PC-9 (cell line): ENCODE results near the gene ZNF714. TPM values are rescaled to one million over a fixed set of nuclear protein-coding genes. Genes with fewer than 3 reads are reported as not detected.

Experiments
- BruUV-seq: library from RNA; stranded (reverse); fragments of 400-500 nt; replicated peaks from 2 replicates; lab custom pipeline; 2021; lab: Mats Ljungman, UMichigan
- CTCF ChIA-PET: fragments of 300-600 bp; sonication (Branson Sonifier 250); formaldehyde crosslinking; loops from one replicate; lab custom pipeline; 2022; ENCODE audit warnings: antibody characterized with exemption; lab: Charles Lee
- POLR2A ChIA-PET: fragments of 300-600 bp; sonication (Branson Sonifier 250); formaldehyde crosslinking; loops from one replicate; lab custom pipeline; 2022; ENCODE audit warnings: antibody characterized with exemption; ENCODE audit not compliant: unreplicated experiment; lab: Charles Lee
- DNase-seq, 2 experiments: peaks; one replicate each; pipeline versions ENCODE4 v3.0.0 to v3.0.0-alpha.2; 2015 to 2022; ENCODE audit warnings: mixed read lengths in 1 of 2
- H2AFZ ChIP-seq: fragments of 200-600 bp; sonication (generic); 2 replicates; pipeline ENCODE4 v1.8.1; 2017; ENCODE audit warnings: antibody characterized with exemption
- H3F3A ChIP-seq: fragments of 200-600 bp; sonication (generic); 2 replicates; pipeline ENCODE4 v1.8.1; 2017; ENCODE audit warnings: antibody characterized with exemption, mild to moderate bottlenecking, low read depth; ENCODE audit not compliant: insufficient read depth
- H3K27ac ChIP-seq: fragments of 200-600 bp; sonication (generic); 2 replicates; pipeline ENCODE4 v1.6.1; 2016; ENCODE audit warnings: mixed run types
- H3K27me3 ChIP-seq: fragments of 200-600 bp; sonication (generic); 2 replicates; pipeline ENCODE4 v1.6.1; 2016; ENCODE audit warnings: low read depth, mixed run types; ENCODE audit not compliant: insufficient read depth
- H3K36me3 ChIP-seq: fragments of 200-600 bp; sonication (generic); 2 replicates; pipeline ENCODE4 v1.6.1; 2016; ENCODE audit warnings: low read depth, mixed run types
- H3K4me1 ChIP-seq: fragments of 200-600 bp; sonication (generic); replicated peaks from 2 replicates; pipeline ENCODE4 v1.6.1; 2016; ENCODE audit warnings: mixed run types; ENCODE audit not compliant: insufficient read depth
- H3K4me2 ChIP-seq: fragments of 200-600 bp; sonication (generic); 2 replicates; pipeline ENCODE4 v1.6.1; 2017; ENCODE audit warnings: mixed run types
- H3K4me3 ChIP-seq: fragments of 200-600 bp; sonication (generic); 2 replicates; pipeline ENCODE4 v1.6.1; 2016; ENCODE audit warnings: mixed run types
- H3K79me2 ChIP-seq: fragments of 200-600 bp; sonication (generic); 2 replicates; pipeline ENCODE4 v1.6.1; 2017; ENCODE audit warnings: low read depth, mixed run types
- H3K9me2 ChIP-seq: fragments of 200-600 bp; sonication (generic); 2 replicates; pipeline ENCODE4 v1.8.1; 2017; ENCODE audit warnings: mild to moderate bottlenecking; ENCODE audit not compliant: insufficient read depth
- H3K9me3 ChIP-seq: fragments of 200-600 bp; sonication (generic); 2 replicates; pipeline ENCODE4 v1.8.1; 2016; ENCODE audit warnings: low read depth; ENCODE audit not compliant: insufficient read depth
- H4K20me1 ChIP-seq: fragments of 200-600 bp; sonication (generic); 2 replicates; pipeline ENCODE4 v1.8.1; 2017; ENCODE audit not compliant: insufficient read depth
- EZH2 ChIP-seq: fragments of 200-600 bp; sonication (generic); IDR thresholded peaks from 2 replicates; pipeline ENCODE4 v1.8.0; 2017; ENCODE audit warnings: antibody characterized with exemption, low read depth
- intact Hi-C: fragments of 100-400 bp; cut with micrococcal nuclease; formaldehyde crosslinking; loops from one replicate; pipeline ENCODE4 v1.10.0; 2022; ENCODE audit not compliant: unreplicated experiment
- total RNA-seq: library from RNA; stranded (reverse); gene quantifications from 2 replicates; pipeline ENCODE4 v1.2.3, GENCODE V29; 2021
- TF ChIP-seq, protein P1 (sequence below): fragments of 200-600 bp; sonication (generic); conservative IDR thresholded peaks from 2 replicates; pipeline ENCODE4 v1.6.1; 2017; ENCODE audit warnings: mixed run types, antibody characterized with exemption, mild to moderate bottlenecking, moderate library complexity

The ZNF714 gene
- total RNA-seq, 1 experiment from 2014 or later: 8.0 TPM

DNA sequence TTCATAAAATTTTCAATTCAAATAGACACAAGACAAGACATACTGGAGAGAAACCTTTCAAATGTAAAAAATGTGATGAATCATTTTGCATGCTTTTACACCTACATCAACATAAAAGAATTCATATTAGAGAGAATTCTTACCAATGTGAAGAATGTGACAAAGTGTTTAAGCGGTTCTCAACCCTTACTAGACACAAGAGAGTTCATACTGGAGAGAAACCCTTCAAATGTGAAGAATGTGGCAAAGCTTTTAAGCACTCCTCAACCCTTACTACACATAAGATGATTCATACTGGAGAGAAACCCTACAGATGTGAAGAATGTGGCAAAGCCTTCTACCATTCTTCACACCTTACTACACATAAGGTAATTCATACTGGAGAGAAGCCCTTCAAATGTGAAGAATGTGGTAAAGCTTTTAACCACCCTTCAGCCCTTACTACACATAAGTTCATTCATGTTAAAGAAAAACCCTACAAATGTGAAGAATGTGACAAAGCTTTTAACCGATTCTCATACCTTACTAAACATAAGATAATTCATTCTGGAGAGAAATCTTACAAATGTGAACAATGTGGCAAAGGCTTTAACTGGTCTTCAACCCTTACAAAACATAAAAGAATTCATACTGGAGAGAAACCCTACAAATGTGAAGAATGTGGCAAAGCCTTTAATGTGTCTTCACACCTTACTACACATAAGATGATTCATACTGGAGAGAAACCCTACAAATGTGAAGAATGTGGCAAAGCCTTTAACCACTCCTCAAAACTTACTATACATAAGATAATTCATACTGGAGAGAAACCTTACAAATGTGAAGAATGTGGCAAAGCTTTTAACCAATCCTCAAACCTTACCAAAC is 35.3 kb downstream of the ZNF714 start:
- BruUV-seq: no TSS peak
- H3K9me2 ChIP-seq: no peaks in the 10 kb centered on the region
- no peak for DNase-seq

DNA sequence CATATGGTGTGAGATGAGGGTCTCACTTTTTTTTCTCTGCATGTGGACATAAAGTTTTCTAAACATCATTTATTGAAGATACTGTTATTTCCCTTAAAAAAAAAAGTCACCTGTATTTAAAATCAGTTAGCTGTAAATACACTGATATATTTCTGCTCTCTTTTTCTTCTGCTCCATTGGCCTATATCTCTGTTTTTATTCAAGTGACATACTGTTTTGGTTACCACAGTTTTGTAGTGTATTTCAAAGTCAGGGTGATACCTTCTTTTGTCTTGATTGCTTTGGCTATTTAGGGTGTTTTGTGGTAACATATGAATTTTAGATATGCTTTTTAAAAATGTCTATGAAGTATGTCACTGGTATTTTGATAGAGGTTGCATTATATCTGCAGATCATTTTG is 44.1 kb downstream of the ZNF714 start:
- intact Hi-C loops: no loop called here
- H3K27me3 ChIP-seq: no peaks in the 10 kb centered on the region
- peaks cover 8% of the 10 kb centered on the region; the same call in 1 of the 2 replicates for H3K4me1 ChIP-seq
- H3K9me2 ChIP-seq: no peaks in the 10 kb centered on the region
- H3K36me3 ChIP-seq: no peaks in the 10 kb centered on the region
- H3K79me2 ChIP-seq: no peaks in the 10 kb centered on the region
- no TSS peak for BruUV-seq
- H3F3A ChIP-seq: no peaks in the 10 kb centered on the region
- CTCF ChIA-PET: no interaction called here
- peaks cover 5% of the 10 kb centered on the region; the same call in 1 of the 2 replicates for H3K9me3 ChIP-seq
- no peak for DNase-seq
- POLR2A ChIA-PET: no interaction called here
- no peak overlapping the region for H3K4me3 ChIP-seq
- H3K4me2 ChIP-seq: no peak overlapping the region
- no peak overlapping the region for H3K27ac ChIP-seq
- TF ChIP-seq, protein P1, sequence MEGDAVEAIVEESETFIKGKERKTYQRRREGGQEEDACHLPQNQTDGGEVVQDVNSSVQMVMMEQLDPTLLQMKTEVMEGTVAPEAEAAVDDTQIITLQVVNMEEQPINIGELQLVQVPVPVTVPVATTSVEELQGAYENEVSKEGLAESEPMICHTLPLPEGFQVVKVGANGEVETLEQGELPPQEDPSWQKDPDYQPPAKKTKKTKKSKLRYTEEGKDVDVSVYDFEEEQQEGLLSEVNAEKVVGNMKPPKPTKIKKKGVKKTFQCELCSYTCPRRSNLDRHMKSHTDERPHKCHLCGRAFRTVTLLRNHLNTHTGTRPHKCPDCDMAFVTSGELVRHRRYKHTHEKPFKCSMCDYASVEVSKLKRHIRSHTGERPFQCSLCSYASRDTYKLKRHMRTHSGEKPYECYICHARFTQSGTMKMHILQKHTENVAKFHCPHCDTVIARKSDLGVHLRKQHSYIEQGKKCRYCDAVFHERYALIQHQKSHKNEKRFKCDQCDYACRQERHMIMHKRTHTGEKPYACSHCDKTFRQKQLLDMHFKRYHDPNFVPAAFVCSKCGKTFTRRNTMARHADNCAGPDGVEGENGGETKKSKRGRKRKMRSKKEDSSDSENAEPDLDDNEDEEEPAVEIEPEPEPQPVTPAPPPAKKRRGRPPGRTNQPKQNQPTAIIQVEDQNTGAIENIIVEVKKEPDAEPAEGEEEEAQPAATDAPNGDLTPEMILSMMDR: no peak
- TF ChIP-seq EZH2: no peak
- H4K20me1 ChIP-seq: no peaks in the 10 kb centered on the region
- H2AFZ ChIP-seq: no peak overlapping the region

More for the DNA sequence above, 35.3 kb downstream of the ZNF714 start:
- Histone ChIP-seq H3K9me3 (peaks cover 16% of the 10 kb centered on the region; the same call in 1 of the 2 replicates), H4K20me1 (no peaks in the 10 kb centered on the region), H3K79me2 (no peaks in the 10 kb centered on the region), H2AFZ (no peak overlapping the region), H3K4me3 (no peak overlapping the region), H3K27me3 (no peaks in the 10 kb centered on the region), H3K4me2 (no peak overlapping the region), H3K27ac (no peak overlapping the region), H3K36me3 (peaks cover 10% of the 10 kb centered on the region), H3F3A (no peaks in the 10 kb centered on the region), H3K4me1 (no peaks in the 10 kb centered on the region)
- CTCF ChIA-PET: no interaction called here
- POLR2A ChIA-PET: no interaction called here
- intact Hi-C loops: no loop called here
- no peak for TF ChIP-seq EZH2
- TF ChIP-seq, protein P1: no peak

DNA sequence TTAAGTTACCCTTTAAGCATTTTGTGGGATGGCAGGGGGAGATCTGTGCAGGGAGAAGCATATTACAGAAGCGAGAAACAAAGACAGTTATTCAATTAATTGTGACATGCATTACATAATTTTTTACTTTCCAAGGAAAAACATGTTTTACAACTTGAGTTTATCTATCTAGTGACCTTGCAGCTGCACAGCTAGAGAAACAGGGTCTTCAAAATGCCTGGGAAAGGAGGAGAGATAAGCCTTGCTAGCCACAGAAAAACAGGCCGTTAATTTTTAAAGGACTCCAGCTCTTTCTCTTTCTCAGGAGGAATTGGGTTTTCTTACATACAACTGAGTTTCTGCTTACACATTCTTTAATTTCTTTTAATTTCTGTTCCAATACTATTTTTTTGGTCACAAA is 45.0 kb downstream of the ZNF714 start:
- BruUV-seq: no TSS peak
- H3K9me3 ChIP-seq: peaks cover 5% of the 10 kb centered on the region; the same call in 1 of the 2 replicates
- H2AFZ ChIP-seq: no peak overlapping the region
- no peaks in the 10 kb centered on the region for H3K79me2 ChIP-seq
- no peak overlapping the region for H3K4me2 ChIP-seq
- POLR2A ChIA-PET: no interaction called here
- H3F3A ChIP-seq: no peaks in the 10 kb centered on the region
- no peak overlapping the region for H3K27ac ChIP-seq
- no peaks in the 10 kb centered on the region for H4K20me1 ChIP-seq
- intact Hi-C loops: no loop called here
- TF ChIP-seq EZH2: no peak
- TF ChIP-seq, protein P1: no peak
- H3K4me3 ChIP-seq: no peak overlapping the region
- no peaks in the 10 kb centered on the region for H3K9me2 ChIP-seq
- peaks cover 8% of the 10 kb centered on the region; the same call in 1 of the 2 replicates for H3K4me1 ChIP-seq
- CTCF ChIA-PET: no interaction called here
- H3K36me3 ChIP-seq: no peaks in the 10 kb centered on the region
- no peak for DNase-seq
- no peaks in the 10 kb centered on the region for H3K27me3 ChIP-seq
